ENCODE results near the gene PRPF19.
A peak's percentile ranks its signal among the peaks of the same experiment; 100 is the strongest.

PRPF19 gene

GRCh38 chr11:60855726-60856633 is 50.4 kb downstream of the PRPF19 start, which contains the start of gene PTGDR2:
PTGDR2 (minus strand) TSS chr11:60855950; CDS start chr11:60853722, 2,228 bp downstream.
- DNase-seq: peak; percentile 45

GRCh38 chr11:60854847-60855725 is 51.3 kb downstream of the PRPF19 start:
- DNase-seq: no peak

GRCh38 chr11:60854140-60854846 is 52.1 kb downstream of the PRPF19 start:
- peak; percentile 71 for DNase-seq

- DNase-seq: no peak
Measured at GRCh38 chr11:60852982-60853950, 53.1 kb downstream of the PRPF19 start.

DNA sequence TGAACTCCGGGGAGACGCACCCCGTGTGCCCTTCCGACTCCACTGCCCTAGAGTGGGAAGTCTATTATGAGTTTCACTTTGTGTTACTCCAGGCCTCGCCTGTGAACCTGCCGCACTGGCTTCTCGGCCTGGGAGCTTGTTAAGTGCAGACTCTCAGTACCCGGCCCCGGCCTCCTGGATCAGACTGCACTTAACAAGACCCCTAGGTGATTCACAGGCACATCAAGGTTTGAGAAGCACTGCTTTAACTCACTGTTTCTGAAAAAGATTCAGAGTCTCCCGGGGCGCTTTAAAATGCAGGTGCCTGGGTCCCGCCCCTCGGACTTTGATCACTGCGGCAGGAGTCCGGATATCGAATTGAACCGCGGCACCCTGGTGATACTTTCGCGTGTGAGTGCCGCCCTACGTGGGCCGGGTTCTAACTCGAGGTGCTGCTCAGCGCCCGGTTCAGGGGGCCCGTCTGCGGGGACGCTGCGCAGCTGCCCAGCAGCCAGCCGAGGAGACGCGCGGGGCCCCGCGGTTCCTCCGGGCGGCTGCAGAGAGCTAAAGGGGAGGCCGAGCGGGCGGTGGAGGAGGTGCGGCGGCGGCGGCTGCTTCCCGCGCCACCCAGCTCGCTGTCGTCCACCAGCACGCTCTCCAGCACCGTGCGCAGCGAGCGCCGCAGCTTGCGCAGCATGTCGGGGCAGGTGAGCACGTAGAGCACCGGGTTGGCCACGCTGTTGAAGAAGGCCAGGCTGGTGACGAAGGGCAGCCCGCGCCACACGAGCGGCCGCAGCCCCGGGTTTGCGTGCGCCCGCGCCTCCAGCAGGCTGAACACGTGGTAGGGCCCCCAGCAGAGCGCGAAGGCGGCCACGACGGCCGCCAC is 54.0 kb downstream of the PRPF19 start:
- no peak for DNase-seq

- DNase-seq: no peak
Measured at GRCh38 chr11:60851327-60852104, 54.9 kb downstream of the PRPF19 start.

GRCh38 chr11:60849641-60850520 is 56.5 kb downstream of the PRPF19 start:
- DNase-seq: no peak

GRCh38 chr11:60848714-60849151 is 57.7 kb downstream of the PRPF19 start:
- peak; percentile 51 for DNase-seq

DNA sequence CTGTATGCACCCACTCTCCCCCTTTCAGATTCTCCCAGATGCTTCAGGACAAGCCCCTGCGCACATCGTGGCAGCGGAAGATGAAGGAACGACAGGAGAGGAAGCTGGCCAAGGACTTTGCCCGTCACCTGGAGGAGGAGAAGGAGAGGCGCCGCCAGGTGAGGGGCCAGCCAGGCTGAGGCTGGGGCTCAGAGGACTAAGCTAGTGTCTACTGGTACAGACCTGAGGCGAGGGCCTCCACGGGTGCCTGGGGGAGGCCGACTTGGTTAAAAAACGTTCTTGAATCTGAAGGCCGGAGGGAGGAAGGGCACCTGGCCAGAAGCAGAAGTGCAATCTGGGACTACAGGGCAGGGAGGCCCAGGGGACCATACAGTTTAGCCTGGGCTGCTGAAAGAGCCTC is 58.5 kb downstream of the PRPF19 start:
- DNase-seq: no peak

DNA sequence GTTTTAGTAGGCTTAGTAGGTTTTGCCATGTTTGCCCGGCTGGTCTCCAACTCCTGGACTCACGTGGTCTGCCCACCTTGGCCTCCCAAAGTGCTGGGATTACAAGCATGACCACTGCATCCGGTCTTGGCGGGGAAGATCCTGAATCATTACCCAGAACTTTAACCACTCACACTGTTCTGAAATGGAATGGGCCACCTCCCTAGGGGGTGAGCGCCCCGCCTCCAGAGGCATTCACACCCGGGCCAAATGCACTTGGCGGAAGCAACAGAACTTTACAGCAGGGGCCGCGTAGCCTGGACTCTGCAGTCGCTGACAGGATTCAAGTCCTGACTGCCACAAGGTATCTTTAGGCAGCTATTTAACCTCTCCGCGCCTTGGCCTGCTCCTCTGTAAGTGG is 59.1 kb downstream of the PRPF19 start:
- DNase-seq: no peak

GRCh38 chr11:60845338-60845737 is 61.0 kb downstream of the PRPF19 start:
- DNase-seq: no peak

GRCh38 chr11:60844870-60845221 is 61.5 kb downstream of the PRPF19 start:
- no peak for DNase-seq

- no peak for DNase-seq
Measured at GRCh38 chr11:60844045-60844869, 62.1 kb downstream of the PRPF19 start.

DNA sequence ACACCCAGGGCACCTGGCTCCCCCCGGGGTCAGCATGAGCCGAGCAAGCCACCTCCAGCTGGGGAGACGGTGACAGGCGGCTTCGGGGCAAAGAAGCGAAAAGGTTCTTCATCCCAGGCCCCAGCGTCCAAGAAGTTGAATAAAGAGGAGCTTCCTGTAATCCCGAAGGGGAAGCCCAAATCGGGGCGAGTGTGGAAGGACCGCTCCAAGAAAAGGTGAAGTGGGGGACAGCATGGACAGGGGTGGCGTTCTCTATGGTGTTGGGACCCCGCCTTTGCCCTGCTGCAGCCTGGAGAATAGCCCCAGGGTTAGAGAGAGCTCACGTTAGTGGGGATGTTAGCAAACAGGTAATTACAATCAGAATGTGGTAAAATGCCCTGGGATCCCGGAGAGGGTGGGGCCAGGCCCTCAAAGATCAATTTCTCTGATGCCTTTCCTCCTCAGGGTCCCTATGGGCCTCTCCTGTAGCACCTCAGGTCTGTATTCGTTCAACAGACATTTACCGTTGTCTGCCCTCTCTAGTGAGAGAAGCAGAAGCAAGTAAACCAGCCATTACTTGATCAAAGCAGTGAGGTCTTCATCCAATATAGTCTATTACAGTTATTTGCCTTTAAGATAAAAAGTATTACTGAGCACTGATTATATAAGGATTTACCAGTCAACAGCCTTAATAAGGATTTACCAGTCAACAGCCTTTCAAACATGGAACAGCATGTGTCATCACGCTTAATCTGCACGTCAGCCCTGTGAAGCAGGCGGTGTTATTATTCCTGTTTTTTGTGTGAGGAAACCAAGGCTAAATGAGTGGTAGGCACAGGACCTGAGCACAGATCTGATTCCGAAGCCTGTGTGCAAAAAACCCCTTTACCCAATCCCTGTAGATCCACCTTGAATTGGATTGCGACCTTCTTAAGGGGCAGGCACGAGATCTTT is 63.5 kb downstream of the PRPF19 start:
- no peak for DNase-seq

GRCh38 chr11:60841797-60842667 is 64.4 kb downstream of the PRPF19 start, which contains the start of gene CCDC86:
CCDC86 (plus strand) TSS chr11:60842113; CDS start chr11:60842125, 12 bp downstream.
- DNase-seq: peak; percentile 94
